PFSK-1 (cell line): Measurements from ENCODE around the gene GABARAP.

ENCODE experiments used
- FOXP2 ChIP-seq: optimal IDR thresholded peaks from 2 replicates; pipeline ENCODE3; 2011; ENCODE audit warnings: borderline replicate concordance, control low read depth, inconsistent platforms; ENCODE audit not compliant: insufficient read depth; ENCODE audit errors: extremely low read length, extremely low read depth
- POLR2AphosphoS5 ChIP-seq: IDR thresholded peaks from 2 replicates; pipeline ENCODE4 v1.6.1; 2012; ENCODE audit warnings: low read depth, mild to moderate bottlenecking, control low read depth, low read length, moderate library complexity
- REST ChIP-seq, 2 experiments: IDR thresholded peaks; 2 replicates each; pipeline versions ENCODE4 v1.6.1 to v1.8.0; 2011 to 2012; ENCODE audit warnings: low read depth in 2 of 2, low read length in 2 of 2, control low read depth in 1 of 2, inconsistent platforms in 1 of 2, mild to moderate bottlenecking in 1 of 2, moderate library complexity in 1 of 2; ENCODE audit not compliant: insufficient read depth in 1 of 2
- SIN3A ChIP-seq: IDR thresholded peaks from 2 replicates; pipeline ENCODE4 v1.6.1; 2012; ENCODE audit warnings: mild to moderate bottlenecking, low read length, moderate library complexity, borderline replicate concordance; ENCODE audit not compliant: insufficient read depth
- TAF1 ChIP-seq: IDR thresholded peaks from 2 replicates; pipeline ENCODE4 v1.6.1; 2012; ENCODE audit warnings: low read length, control low read depth, borderline replicate concordance; ENCODE audit not compliant: insufficient read depth

Gene GABARAP

GRCh38 chr17:7285679-7286078 lies 43.4 kb upstream of the GABARAP start:
- TF ChIP-seq FOXP2 (no peak), POLR2AphosphoS5 (no peak), REST (IDR thresholded peaks at IDR 0.05; ENCODE audit: insufficient read depth in 1 of 2, low read depth in 2 of 2, low read length in 2 of 2) (no peak), TAF1 (no peak), SIN3A (no peak)

DNA sequence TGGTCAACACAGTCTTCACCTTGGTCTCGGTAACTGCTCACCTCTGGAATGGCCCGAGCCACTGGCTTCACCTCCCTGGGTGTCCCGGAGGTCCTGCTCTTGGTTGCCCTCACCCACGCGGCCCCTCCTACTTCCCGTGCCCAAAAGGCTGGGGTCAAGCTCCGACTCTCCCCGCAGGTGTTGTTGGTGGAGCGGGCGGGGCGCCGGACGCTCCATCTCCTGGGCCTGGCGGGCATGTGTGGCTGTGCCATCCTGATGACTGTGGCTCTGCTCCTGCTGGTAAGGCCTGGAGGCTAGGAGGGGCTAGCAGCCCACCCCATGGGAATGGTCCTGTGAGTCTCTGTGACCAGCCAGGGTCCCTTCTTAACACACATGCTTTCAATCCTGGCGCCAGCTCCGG lies 42.7 kb upstream of the GABARAP start:
- TF ChIP-seq SIN3A (no peak), REST (IDR thresholded peaks at IDR 0.05; ENCODE audit: insufficient read depth in 1 of 2, low read depth in 2 of 2, low read length in 2 of 2) (no peak), TAF1 (no peak), FOXP2 (no peak), POLR2AphosphoS5 (no peak)

GRCh38 chr17:7283471-7284216 lies 41.4 kb upstream of the GABARAP start:
- TF ChIP-seq POLR2AphosphoS5, result no peak
- no peak for TF ChIP-seq FOXP2
- no peak for TF ChIP-seq SIN3A
- TF ChIP-seq TAF1, result no peak

- TF ChIP-seq REST (IDR thresholded peaks at IDR 0.05; ENCODE audit: insufficient read depth in 1 of 2, low read depth in 2 of 2, low read length in 2 of 2) (no peak), FOXP2 (no peak), POLR2AphosphoS5 (no peak), SIN3A (no peak), TAF1 (no peak)
Observed at GRCh38 chr17:7282752-7283321, 40.6 kb upstream of the GABARAP start.

DNA sequence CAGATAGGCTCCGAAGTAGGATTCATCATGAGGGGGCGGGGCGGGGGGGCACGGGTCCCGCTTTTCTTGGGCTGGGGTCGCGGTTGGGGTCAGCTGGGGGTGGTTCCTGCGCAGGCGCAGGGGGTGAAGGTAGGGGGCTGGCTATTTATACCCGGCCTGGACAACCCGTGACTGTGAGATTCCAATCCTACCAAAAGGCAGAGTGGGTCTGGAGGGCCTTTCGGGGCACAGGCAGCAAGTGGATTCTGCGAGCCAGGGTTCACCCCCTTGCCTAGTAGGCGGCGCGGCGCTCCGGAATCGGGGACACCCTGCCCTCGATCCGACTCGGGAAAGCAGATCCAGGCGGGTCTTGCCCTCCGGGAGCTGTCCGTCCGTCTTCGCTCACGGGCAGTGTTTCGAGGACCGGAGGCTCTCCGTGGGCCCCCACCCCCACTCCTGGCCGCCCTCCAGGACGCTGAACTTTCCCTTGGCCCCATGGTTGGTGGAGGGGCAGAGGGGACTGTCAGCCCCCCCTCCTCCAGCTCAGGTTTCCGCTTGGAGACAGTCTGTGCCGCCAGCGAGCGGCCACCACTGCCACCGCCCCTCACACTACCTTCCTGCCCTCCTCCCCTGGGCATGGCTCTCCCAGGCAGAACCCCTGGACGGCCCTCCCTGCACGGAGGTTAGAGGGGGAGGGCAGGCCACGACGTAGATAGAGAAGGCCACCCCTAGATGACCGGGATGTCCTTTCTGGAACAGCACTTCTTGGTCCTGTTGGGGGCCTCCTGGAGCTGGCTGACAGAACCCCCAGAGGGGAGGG lies 39.9 kb upstream of the GABARAP start:
- TF ChIP-seq SIN3A (no peak), TAF1 (no peak), POLR2AphosphoS5 (no peak), REST (IDR thresholded peaks at IDR 0.05; ENCODE audit: insufficient read depth in 1 of 2, low read depth in 2 of 2, low read length in 2 of 2) (no peak), FOXP2 (no peak)
